Measurements from ENCODE around the gene CNGA2.
"Not testable (repeated sequence)": the region's sequence is repeated elsewhere in the genome, so short reads cannot be mapped to it uniquely, and the experiment has no call there.

The CNGA2 gene

DNA sequence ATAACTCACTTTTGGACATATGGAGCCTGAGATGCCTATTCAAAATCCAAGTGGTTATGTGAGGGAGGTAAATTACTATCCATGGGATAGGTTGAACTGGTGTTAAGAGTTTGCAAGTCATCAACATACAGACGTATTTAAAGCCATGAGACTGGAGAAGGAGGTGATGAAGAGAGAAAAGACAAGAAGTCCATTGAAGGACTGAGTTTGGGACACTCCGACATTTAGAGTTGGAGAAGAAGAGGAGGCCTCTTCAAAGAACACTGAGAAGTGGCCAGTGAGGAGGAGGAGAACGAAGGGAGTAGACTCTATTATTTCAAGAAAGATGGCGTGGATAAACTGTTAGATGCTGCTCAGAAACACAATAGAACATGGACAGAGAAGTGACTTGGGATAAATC, at the start of gene CNGA2:
Gene CNGA2 (plus strand): TSS at position 301 of the 400 bp plus-strand sequence. CDS start 3,738 bp downstream, outside the sequence.
- DNase-seq = no peak

DNA sequence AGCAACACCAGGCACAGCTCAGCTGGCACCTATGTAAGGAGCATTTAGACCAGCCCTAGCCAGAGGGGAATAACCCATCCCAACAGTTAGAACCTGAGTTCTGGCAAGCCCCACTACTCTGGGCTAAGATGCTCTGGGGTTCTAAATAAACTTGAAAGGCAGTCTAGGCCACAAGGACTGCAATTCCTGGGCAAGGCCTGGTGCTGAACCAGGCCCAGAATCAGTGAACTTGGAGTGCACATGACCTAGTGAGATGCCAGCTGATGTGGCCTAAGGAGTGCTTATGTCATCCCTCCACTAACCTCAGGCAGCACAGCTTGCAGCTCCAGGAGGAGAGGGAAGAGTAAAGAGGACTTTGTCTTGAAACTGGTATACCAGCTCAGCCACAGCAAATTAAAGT, 46.9 kb upstream of the CNGA2 start:
- no peak for DNase-seq

DNA sequence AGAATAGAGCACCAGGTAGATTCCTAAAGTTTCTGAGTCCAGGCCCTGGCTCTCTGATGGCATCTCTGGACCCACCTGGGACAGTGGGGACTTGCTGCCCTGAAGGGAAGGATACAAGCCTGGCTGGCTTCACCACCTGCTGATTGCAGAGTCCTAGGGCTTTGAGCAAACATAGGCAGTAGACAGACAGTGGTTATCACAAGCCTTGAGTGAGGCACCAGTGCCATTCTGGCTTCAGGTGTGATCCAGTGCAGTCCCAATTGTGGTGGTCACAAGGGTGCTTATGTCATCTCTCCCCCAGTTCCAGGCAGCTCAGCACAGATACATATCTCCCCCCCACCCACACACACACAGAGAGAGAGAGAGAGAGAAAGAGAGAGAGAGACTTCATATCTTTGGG, 45.9 kb upstream of the CNGA2 start:
- DNase-seq = no peak

DNA sequence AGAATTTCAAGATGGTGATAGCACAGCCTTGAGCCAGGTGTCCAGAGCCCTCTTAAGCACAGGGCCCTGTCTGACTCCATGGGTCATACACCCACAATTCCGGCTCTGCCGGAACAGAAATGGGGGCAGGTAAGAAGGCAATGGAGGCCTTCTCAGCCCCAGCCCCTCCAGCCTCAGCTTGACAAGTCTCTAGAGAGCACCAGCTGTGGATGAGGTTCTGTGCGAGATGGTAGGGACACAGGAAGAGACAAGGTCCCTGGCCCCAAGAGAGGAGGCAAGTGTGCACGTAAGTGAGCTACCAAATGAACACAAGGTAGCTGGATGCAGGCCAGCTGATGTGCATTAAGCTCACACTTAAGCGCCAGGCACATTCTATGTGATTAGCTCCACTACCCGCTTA, 41.7 kb upstream of the CNGA2 start:
- DNase-seq = no peak

DNA sequence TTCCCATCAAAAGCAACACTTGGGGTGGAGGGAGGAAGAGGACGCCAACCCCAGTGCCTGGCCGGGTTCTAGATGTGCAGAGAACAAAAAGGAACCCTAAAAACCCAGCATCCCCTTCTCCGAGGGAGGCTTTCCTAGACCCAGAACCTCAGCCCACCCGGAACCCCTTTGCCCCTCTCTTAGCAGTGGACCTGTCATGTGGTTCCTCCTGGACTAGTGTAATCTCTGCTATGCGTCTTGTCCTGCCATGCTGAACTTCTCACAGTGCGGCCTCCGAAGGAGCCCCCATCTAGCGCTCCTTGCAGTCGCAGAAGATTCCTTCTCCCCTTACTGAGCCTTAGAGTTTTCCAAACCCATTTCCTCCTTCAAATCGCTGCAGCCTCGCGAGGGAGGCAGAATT, 40.4 kb upstream of the CNGA2 start:
- DNase-seq = no peak

DNA sequence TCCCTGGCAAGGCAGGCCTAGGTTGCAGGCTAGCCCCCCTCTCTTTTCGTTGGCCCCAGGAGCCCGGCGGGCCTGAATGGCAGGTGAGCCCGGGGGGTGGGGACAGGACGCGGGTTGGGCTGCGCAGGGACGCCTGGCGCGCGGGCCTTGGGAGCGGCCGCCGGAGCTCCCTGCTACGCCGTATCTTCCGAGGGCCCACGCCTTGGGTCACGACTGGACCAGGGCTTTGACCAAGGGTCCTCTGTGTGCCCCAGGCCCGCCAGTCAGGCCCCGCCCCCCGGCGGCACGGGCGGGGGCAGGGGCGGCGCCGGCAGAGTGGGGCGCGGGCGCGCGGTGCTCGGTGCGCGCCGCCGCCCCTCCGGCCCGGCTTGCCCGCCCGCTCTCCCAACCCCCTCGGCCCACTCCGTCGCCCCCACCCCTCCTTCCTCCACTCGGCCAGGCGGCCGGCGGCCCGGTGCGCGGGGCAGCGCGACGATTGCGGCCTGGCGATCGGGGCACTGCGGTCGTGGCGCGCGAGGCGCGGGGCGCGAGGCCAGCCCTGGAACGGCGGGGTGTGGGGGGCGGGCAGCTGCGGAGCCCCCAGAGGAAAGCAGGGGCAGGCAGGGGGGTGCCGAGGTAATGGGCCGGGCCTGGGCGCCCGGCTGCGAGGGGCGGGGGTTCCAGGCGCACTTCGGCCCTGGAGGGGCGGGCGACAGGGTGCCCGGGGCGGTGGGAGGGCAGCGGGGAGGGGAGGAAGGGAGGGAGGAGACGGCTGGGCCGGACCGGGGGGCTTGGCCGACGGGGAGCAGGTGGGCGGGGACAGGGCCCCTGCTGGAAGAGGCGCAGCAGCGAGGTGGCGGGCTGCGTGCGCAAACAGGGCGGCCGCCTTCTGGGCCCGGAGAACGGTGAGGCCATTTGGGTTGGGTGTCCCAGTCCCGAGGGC, 39.6 kb upstream of the CNGA2 start, which contains the start of gene PRRG3:
Gene PRRG3 (plus strand): TSS at position 798 of the 922 bp plus-strand sequence. CDS start 3,357 bp downstream, outside the sequence.
- no peak for DNase-seq

DNA sequence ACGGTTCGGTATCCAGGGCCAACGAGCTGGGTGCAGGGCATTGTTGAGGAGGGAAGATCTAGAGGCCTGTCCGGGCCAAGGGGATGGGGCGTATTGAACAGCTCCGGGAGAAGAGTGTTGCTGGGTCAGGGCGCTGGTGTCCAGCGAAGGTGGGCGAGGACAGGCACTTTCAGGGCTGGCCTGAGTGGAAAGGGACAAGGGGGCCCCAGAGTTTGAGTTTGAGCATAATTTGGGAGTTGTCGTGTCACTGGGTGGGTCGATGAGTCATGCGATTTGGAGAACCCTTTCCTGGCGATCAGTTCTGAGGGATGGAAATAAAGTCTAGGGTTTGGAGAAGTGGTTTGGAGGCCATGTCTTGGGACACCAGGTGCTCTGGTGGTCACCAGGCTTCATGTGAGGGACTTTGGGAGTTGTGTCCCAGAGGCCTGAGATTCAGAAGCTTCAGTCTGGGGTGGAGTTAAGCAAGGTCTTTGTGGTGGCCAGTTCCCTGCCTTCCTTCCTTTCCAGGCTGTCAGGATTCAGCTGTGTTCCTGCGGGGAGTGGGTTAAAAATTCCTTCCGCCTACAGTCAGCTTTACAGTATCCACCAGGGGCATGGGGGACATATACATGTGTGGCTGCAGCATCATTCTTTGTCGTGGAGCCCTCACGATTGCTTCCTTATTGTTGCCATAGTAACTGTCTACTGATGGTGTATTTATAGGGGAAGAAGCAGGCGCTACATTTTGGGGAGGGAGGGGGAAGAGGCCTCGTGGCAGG, 38.8 kb upstream of the CNGA2 start:
- DNase-seq = no peak

DNA sequence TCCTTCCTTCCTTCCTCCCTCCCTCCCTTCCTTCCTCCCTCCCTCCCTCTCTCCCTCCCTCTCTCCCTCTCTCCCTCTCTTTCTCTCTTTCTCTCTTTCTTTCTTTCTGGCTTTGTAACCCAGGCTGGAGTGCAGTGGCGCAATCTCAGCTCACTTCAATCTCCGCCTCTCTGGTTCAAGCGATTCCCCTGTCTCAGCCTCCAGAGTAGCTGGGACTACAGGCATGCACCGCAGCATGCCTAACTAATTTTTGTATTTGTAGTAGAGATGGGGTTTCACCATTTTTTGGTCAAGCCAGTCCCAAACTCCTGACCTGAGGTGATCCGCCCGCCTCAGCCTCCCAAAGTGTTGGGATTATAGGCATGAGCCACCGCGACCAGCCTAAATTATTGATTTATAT, 37.5 kb upstream of the CNGA2 start:
- DNase-seq = not testable (repeated sequence)

DNA sequence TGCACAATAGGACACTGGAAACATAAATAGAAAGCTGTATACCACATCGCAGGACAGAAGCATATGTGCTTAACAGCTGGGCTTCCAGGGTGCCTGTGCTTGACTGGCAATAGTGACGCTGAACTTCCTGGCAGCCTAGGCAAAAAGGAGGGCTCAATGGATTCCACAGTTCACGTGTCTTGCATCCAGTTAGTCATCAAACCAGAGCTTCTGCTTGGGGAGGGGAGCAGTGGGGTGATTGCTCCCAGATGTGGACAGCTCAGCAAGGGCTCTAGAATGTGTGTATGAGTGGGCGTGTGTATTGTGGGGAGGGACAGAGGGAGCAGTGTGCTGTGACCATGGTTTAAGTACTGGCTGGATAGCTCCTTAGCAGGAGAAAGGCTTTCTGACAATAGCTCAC, 37.0 kb upstream of the CNGA2 start:
- DNase-seq = no peak

DNA sequence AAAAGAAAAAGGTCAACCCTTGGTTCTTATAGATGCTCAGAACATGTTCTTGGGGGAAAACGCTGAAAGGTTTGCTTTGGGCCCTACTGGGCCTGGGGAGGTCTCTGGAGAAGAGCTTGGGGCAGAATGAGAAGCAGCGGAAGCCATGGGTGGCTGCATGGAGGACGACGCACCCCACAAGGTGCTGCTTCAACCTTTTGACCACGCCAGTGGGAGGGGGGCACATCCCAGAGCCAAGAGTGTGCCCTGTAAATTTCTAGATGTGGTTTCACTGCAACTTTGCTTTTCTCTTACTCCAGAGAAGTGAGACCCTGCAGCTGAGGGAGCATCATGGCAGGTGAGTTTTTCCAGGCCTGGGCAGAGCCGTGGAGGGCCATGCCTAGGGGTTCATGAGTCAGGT, 36.1 kb upstream of the CNGA2 start:
- DNase-seq = no peak

DNA sequence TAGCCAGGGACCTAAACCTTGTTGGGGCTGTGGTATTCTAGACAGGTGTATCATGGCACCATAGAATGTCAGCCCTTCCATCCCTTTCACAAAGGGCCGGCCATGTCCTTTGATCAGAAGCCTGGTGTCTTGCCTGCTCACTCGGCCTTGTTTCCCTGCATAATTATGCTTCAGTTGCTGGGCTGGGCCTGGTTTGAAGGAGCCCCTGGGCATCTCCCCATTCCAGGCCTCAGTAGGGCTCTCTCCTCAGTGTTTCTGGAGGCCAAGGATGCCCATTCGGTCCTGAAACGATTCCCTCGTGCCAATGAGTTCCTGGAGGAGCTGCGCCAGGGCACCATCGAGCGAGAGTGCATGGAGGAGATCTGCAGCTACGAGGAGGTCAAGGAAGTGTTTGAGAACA, 34.8 kb upstream of the CNGA2 start:
- no peak for DNase-seq

DNA sequence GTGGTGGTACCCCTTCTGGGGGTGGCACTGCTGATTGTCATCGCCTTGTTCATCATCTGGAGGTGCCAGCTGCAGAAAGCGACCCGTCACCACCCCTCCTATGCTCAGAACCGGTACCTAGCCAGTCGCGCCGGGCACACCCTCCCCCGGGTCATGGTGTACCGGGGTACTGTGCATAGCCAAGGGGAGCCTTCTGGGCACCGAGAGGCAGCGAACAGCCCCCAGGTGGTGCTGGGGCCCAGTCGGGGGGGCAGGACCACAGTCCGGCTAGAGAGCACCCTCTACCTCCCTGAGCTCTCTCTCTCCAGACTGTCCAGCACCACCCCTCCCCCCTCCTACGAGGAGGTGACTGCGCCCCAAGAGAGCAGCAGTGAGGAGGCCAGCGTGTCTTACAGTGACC, 34.0 kb upstream of the CNGA2 start:
- no peak for DNase-seq

DNA sequence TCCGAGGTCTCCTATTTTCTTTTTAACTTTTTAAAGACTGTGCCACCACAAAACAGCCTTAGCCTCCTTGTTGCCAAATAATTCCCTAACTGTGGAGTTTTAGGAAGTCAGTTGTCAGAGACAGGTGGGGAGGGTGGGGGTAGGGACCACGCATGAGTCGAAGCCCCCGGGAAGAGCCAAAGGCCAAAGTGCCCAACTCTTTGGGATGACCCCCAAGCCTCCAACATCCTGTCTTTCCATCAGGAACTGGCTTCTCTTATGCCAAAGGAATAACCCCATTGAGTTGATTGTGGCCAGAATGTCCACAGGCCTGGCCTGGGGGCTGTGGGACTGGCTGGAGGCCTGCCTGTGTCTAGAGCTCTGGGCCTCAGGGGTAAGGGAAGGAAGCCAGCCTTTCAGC, 33.5 kb upstream of the CNGA2 start:
- no peak for DNase-seq

DNA sequence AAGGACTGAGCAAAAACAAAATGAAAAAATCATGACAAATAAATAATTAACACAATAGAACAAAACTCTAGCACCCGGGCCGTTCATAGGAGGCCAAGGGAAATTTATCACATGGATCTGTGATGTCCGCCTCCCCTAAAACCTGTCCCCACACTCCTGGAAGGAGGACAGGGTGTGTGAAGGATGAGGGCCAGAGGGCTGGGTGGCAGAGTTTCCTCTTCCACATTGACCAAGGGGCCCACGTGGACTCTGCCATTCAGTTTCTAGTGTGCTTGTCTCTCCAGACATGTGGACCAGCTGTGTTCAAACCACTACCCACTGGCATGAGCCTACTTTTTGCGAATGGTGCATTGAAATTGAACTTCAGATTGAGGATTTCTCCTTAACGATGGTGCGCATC, 33.0 kb upstream of the CNGA2 start:
- DNase-seq = no peak

DNA sequence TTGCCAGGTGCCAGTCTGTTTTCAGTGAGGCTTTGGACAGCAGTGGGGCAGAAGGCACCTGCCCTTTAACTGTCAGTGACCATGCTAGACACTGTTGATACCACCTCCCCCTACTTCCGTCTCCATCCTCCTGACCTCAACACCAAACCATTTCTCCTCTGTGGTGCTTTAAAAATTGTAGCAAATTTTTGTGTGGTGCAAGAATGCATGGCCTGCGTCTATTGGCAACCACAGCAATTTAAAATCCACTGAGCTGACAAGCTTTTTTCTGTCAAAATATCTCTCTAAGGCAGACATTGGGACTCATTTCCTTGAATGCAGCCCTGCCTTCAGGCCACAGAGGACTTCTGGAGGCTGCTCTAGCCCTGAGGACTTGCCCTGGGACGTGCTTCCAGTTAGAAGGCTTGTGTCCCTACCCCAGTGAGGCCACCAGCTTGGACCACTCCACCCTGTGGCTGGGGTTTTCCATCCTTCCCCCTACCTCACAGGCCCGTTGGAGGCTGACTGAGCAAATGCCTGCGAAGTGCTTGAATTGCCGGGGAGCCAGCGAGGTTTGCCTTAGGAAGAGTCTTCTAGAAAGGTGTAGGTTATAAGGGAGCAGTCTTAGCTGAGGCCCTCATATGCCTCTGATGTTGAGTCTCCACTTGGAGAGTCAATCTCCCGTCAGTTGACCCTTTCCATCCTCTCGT, 32.4 kb upstream of the CNGA2 start:
- no peak for DNase-seq

DNA sequence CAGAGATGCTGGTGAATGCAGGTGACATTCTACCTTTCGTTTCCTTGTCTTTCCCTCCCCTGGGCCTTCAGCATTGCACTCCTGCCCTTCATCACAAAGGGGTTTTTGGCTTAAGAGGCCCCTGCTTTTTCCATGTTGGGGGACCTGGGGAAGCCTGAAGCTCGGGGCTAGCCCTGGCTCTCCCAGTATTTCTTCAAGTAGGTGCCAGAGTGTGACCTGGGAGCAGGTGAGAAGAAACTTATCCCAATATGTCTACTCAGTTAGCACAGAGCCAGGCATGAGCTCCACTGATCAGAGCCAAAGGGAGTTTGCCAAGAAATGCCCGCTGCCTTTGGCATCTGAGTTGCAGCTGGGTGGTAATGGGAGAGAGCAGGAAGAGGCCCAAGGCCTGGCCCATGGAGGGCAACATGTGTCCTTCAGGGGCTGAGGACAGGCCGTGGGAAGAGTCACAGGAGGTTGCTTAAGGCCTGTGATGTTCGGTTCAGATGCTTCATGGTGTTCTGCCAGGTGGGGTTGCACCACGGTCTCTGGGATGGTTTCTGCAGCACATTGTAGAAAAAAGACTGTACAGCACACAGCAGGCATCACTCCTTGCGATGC, 31.7 kb upstream of the CNGA2 start:
- DNase-seq = no peak

DNA sequence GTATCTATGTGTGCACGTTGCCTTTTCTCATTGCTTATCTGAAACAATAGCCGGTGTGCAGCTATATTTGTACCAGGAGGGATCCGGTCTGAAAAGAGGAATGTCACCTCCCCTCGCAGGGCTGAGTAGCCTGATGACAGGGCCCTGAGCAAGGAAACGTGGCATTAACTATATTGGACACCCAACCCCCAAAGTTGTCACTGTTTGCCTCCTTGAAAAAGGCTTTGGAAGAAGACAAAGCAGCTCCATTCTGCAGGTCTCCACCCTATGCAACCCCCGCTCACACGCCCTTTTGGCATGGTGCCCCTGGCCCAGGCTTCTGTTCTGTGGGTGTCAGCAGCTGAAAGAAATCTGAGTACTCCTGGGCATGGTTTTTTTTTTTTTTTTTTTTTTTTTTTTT, 31.1 kb upstream of the CNGA2 start:
- DNase-seq = no peak

DNA sequence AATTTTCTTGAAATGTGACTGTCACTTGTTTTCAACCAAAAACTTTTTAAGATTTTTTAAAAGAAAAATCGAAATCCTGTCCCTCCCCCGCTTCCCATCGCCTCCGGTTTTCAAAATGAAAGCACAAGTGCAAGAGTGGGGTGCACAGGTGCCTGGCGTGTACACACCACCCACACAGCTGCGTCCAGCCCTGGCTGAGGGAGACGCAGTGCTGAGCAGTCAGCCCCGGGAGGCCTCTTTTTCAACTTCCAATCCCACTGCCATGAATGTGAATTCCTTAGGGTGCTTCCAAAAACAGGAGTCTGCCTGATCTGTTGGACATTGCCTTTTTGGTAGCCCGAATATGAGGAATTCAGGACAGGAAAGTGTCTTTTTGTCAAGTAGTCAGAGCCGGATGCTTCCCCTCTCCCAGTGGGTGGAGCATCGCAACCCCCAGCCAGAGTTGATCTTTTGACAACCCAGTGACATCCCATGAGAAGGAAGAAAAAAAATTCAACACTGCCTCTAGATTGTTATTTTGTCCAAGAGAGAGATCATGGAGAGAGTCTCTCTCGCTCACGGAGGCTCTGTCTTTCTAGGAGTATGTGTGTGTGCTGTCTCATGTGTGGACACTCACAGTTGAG, 30.4 kb upstream of the CNGA2 start:
- DNase-seq = no peak

DNA sequence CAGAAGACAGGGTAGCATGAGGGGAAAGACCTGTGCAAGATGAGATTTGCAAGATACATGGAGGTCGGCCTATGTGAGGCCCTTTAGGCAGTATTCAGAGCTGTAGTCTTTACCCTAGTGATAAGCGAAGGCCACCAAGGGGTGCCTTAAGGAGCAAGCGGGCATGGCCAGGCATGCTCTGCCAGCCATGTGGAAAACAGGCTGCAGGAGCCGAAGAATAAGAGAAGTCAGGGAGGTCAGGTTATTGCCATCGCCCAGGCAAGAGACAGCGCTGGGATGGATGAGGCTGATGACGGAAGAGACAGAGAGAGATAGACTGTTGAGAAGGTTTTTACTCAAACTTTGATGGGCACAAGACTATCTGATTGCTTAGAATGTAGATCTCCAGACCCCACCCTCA, 25.7 kb upstream of the CNGA2 start:
- no peak for DNase-seq

DNA sequence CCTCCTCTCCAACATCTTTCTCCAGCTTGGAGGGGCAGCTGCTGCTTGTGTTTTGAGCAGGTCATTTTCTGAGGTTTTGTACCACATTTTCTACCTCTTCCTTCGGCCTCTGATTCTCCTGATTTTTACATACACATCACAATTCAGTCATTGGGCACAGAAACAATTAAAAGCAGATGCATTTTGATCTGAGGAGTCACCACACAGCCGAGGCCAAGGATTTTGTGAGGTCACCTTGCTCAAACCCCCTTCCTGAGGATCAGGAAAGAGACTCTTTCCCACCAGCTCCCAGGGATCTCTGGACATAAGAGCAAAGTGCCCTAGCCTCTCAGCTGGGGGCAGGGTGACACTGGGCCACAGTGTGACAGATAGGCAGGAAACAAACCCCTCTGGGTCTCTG, 24.1 kb upstream of the CNGA2 start:
- no peak for DNase-seq

DNA sequence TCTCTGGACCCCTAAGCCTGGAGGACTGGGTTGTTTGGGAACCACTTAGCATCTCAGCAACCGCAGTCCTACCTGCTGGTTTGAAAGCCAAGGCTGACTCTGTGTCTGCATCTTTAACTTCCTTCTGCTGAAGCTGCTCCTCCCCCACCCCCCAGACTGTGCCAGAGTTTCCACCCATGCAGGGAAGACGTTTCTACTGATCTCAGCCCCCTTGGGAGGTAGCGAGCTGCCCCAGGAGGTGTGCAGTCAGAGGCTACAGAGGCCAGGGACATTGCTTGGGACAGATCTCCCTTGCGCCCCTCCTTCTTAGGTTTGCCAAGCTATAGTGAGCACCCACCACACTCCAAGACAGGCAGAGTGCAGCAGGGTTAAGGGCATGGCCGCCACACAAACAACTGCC, 23.4 kb upstream of the CNGA2 start:
- no peak for DNase-seq

DNA sequence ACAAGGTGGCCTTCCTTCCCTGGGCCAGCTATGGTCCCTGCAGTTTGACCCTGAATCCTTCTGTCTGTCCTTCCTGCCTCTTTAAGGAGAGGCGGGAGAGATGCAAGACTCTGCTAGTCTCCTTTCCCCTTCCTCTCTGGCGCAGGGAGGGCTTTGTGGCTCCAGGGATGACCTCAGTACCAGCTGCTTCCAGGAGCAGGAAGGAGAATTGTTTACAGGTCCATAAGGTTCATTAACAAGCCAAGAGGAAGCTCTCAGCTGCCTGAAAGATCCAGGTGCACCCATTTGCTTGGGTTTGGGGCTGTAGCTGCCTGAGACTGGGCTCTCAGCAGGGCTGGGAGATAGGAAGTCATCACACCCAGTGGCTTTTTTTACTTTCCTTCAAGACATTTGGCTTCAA, 22.8 kb upstream of the CNGA2 start:
- DNase-seq = no peak

DNA sequence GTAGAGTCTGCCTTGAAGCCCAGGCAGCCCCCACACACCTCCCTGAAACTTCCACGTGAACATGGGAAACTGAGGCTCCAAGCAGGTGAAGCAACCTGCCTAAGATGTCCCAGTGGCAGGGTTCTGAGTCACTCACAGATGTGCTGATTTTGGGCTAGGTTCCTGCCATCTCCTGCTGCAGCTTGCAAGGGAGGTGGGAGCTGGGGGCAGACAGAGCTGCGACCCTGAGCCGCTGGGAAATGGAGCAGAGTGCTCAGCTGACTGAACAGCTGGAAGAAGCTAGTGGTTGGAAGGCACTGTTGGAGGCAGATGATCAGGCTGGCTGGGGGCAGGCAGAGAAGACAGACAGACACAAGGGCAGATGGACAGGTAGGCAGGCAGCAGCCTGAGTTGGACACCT, 22.3 kb upstream of the CNGA2 start:
- DNase-seq = no peak

Data from SIG-M5 (cell line).